Measurements from ENCODE around the gene GSE1. TPM values are rescaled to one million over a fixed set of nuclear protein-coding genes. Genes with fewer than 3 reads are reported as not detected.

The GSE1 gene
- total RNA-seq, 6 experiments from 2014 or later: 30.0 to 48.0 (median 38.8) TPM

GRCh38 chr16:85623997-85624601 lies 11.0 kb downstream of the GSE1 start:
- DNase-seq: no peak
- 90% methylated on average over 2 of the region's 21 CpGs for WGBS (ENCODE audit: insufficient coverage, low coverage, low lambda C conversion rate, missing lambda C conversion rate)
- no peak for ATAC-seq
- Histone ChIP-seq H3K4me3 (no peak overlapping the region), H3K36me3 (no peaks in the 10 kb centered on the region), H3K27ac (no peak overlapping the region), H3K27me3 (no peaks in the 10 kb centered on the region), H3K9me3 (no peaks in the 10 kb centered on the region), H3K4me1 (peaks cover 0 to 32% (median 11%) of the 10 kb centered on the region in 4 donors)
- intact Hi-C loops (cut with DNase I): no loop called here
- no peak for TF ChIP-seq POLR2A (IDR thresholded peaks at IDR 0.05)
- no peak for TF ChIP-seq CTCF (IDR thresholded peaks at IDR 0.05)

- ATAC-seq (no peak), DNase-seq (no peak)
- no CpG with 5 or more reads among the region's 17 CpGs for WGBS (ENCODE audit: insufficient coverage, low coverage, low lambda C conversion rate, missing lambda C conversion rate)
- Histone ChIP-seq H3K9me3 (no peaks in the 10 kb centered on the region), H3K27me3 (no peaks in the 10 kb centered on the region), H3K36me3 (no peaks in the 10 kb centered on the region), H3K4me3 (no peak overlapping the region), H3K27ac (no peak overlapping the region), H3K4me1 (peaks cover 0 to 32% (median 11%) of the 10 kb centered on the region in 4 donors)
- TF ChIP-seq CTCF (IDR thresholded peaks at IDR 0.05): no peak
- no peak for TF ChIP-seq POLR2A (IDR thresholded peaks at IDR 0.05)
- intact Hi-C loops (cut with DNase I): no loop called here
Observed at GRCh38 chr16:85624646-85625045, 11.5 kb downstream of the GSE1 start.

GRCh38 chr16:85625053-85625452 lies 11.9 kb downstream of the GSE1 start:
- Histone ChIP-seq H3K4me1 (peaks cover 0 to 32% (median 11%) of the 10 kb centered on the region in 4 donors), H3K36me3 (no peaks in the 10 kb centered on the region), H3K27ac (no peak overlapping the region), H3K9me3 (no peaks in the 10 kb centered on the region), H3K27me3 (no peaks in the 10 kb centered on the region), H3K4me3 (no peak overlapping the region)
- TF ChIP-seq CTCF (IDR thresholded peaks at IDR 0.05) (no peak), POLR2A (IDR thresholded peaks at IDR 0.05) (no peak)
- intact Hi-C loops (cut with DNase I): no loop called here
- DNase-seq (no peak), ATAC-seq (no peak)
- WGBS (ENCODE audit: insufficient coverage, low coverage, low lambda C conversion rate, missing lambda C conversion rate): 90% methylated on average over 18 of the region's 27 CpGs

- Histone ChIP-seq H3K27me3 (no peaks in the 10 kb centered on the region), H3K9me3 (no peaks in the 10 kb centered on the region), H3K4me3 (no peak overlapping the region), H3K4me1 (peaks cover 0 to 32% (median 11%) of the 10 kb centered on the region in 4 donors), H3K27ac (no peak overlapping the region), H3K36me3 (no peaks in the 10 kb centered on the region)
- DNase-seq (no peak), ATAC-seq (no peak)
- intact Hi-C loops (cut with DNase I): no loop called here
- TF ChIP-seq CTCF (IDR thresholded peaks at IDR 0.05) (no peak), POLR2A (IDR thresholded peaks at IDR 0.05) (no peak)
- WGBS (ENCODE audit: insufficient coverage, low coverage, low lambda C conversion rate, missing lambda C conversion rate): 80% methylated on average over 5 of the region's 18 CpGs
Observed at GRCh38 chr16:85625485-85626117, 12.5 kb downstream of the GSE1 start.

All from right lobe of liver (tissue), 6 donors.